Measurements from ENCODE around the gene ZNF789.

ZNF789 gene

GRCh38 chr7:99446096-99446495, 26.6 kb upstream of the ZNF789 start:
- Histone ChIP-seq H3K9me3 (ENCODE audit: control insufficient read depth in 2 of 2, low read length in 2 of 2) (no peaks in the 10 kb centered on the region), H3K4me1 (ENCODE audit: control insufficient read depth, insufficient read depth, low read length) (peaks cover 5% of the 10 kb centered on the region), H3K36me3 (ENCODE audit: control insufficient read depth in 2 of 2, insufficient read depth in 2 of 2, low read length in 2 of 2) (peaks cover 30 to 41% of the 10 kb centered on the region in 2 donors), H3K27ac (ENCODE audit: low read length) (no peak overlapping the region), H3K9ac (ENCODE audit: low read length in 2 of 2) (no peak overlapping the region), H3K4me3 (ENCODE audit: low read length in 2 of 2) (no peak overlapping the region), H3K27me3 (ENCODE audit: control insufficient read depth in 1 of 2, insufficient read depth in 2 of 2, low read length in 2 of 2) (no peaks in the 10 kb centered on the region)

GRCh38 chr7:99447943-99448342, 24.7 kb upstream of the ZNF789 start:
- Histone ChIP-seq H3K27ac (ENCODE audit: low read length) (no peak overlapping the region), H3K9me3 (ENCODE audit: control insufficient read depth in 2 of 2, low read length in 2 of 2) (no peaks in the 10 kb centered on the region), H3K4me3 (ENCODE audit: low read length in 2 of 2) (no peak overlapping the region), H3K4me1 (ENCODE audit: control insufficient read depth, insufficient read depth, low read length) (peaks cover 2% of the 10 kb centered on the region), H3K9ac (ENCODE audit: low read length in 2 of 2) (no peak overlapping the region), H3K27me3 (ENCODE audit: control insufficient read depth in 1 of 2, insufficient read depth in 2 of 2, low read length in 2 of 2) (no peaks in the 10 kb centered on the region), H3K36me3 (ENCODE audit: control insufficient read depth in 2 of 2, insufficient read depth in 2 of 2, low read length in 2 of 2) (peaks cover 30 to 48% of the 10 kb centered on the region in 2 donors)

GRCh38 chr7:99448855-99449254, 23.8 kb upstream of the ZNF789 start:
- H3K9me3 ChIP-seq (ENCODE audit: control insufficient read depth in 2 of 2, low read length in 2 of 2): no peaks in the 10 kb centered on the region
- no peak overlapping the region for H3K27ac ChIP-seq (ENCODE audit: low read length)
- peaks cover 29 to 56% of the 10 kb centered on the region in 2 donors for H3K36me3 ChIP-seq (ENCODE audit: control insufficient read depth in 2 of 2, insufficient read depth in 2 of 2, low read length in 2 of 2)
- no peak overlapping the region for H3K9ac ChIP-seq (ENCODE audit: low read length in 2 of 2)
- peaks cover 2% of the 10 kb centered on the region for H3K4me1 ChIP-seq (ENCODE audit: control insufficient read depth, insufficient read depth, low read length)
- H3K4me3 ChIP-seq (ENCODE audit: low read length in 2 of 2): no peak overlapping the region
- H3K27me3 ChIP-seq (ENCODE audit: control insufficient read depth in 1 of 2, insufficient read depth in 2 of 2, low read length in 2 of 2): no peaks in the 10 kb centered on the region

GRCh38 chr7:99449326-99449725, 23.4 kb upstream of the ZNF789 start:
- H3K27me3 ChIP-seq (ENCODE audit: control insufficient read depth in 1 of 2, insufficient read depth in 2 of 2, low read length in 2 of 2): no peaks in the 10 kb centered on the region
- H3K36me3 ChIP-seq (ENCODE audit: control insufficient read depth in 2 of 2, insufficient read depth in 2 of 2, low read length in 2 of 2): peaks cover 30 to 59% of the 10 kb centered on the region in 2 donors
- H3K9ac ChIP-seq (ENCODE audit: low read length in 2 of 2): no peak overlapping the region
- H3K4me1 ChIP-seq (ENCODE audit: control insufficient read depth, insufficient read depth, low read length): peaks cover 2% of the 10 kb centered on the region
- H3K4me3 ChIP-seq (ENCODE audit: low read length in 2 of 2): no peak overlapping the region
- no peak overlapping the region for H3K27ac ChIP-seq (ENCODE audit: low read length)
- no peaks in the 10 kb centered on the region for H3K9me3 ChIP-seq (ENCODE audit: control insufficient read depth in 2 of 2, low read length in 2 of 2)

- H3K27me3 ChIP-seq (ENCODE audit: control insufficient read depth in 1 of 2, insufficient read depth in 2 of 2, low read length in 2 of 2): no peaks in the 10 kb centered on the region
- no peaks in the 10 kb centered on the region for H3K9me3 ChIP-seq (ENCODE audit: control insufficient read depth in 2 of 2, low read length in 2 of 2)
- peaks cover 2% of the 10 kb centered on the region for H3K4me1 ChIP-seq (ENCODE audit: control insufficient read depth, insufficient read depth, low read length)
- peaks cover 41 to 64% of the 10 kb centered on the region in 2 donors for H3K36me3 ChIP-seq (ENCODE audit: control insufficient read depth in 2 of 2, insufficient read depth in 2 of 2, low read length in 2 of 2)
- no peak overlapping the region for H3K4me3 ChIP-seq (ENCODE audit: low read length in 2 of 2)
- H3K27ac ChIP-seq (ENCODE audit: low read length): no peak overlapping the region
- H3K9ac ChIP-seq (ENCODE audit: low read length in 2 of 2): no peak overlapping the region
Observed at GRCh38 chr7:99451936-99452335, 20.8 kb upstream of the ZNF789 start.

- Histone ChIP-seq H3K4me3 (ENCODE audit: low read length in 2 of 2) (no peak overlapping the region), H3K27ac (ENCODE audit: low read length) (no peak overlapping the region), H3K4me1 (ENCODE audit: control insufficient read depth, insufficient read depth, low read length) (peaks cover 2% of the 10 kb centered on the region), H3K27me3 (ENCODE audit: control insufficient read depth in 1 of 2, insufficient read depth in 2 of 2, low read length in 2 of 2) (no peaks in the 10 kb centered on the region), H3K9ac (ENCODE audit: low read length in 2 of 2) (no peak overlapping the region), H3K36me3 (ENCODE audit: control insufficient read depth in 2 of 2, insufficient read depth in 2 of 2, low read length in 2 of 2) (peaks cover 47 to 69% of the 10 kb centered on the region in 2 donors), H3K9me3 (ENCODE audit: control insufficient read depth in 2 of 2, low read length in 2 of 2) (no peaks in the 10 kb centered on the region)
Observed at GRCh38 chr7:99452541-99452940, 20.1 kb upstream of the ZNF789 start.

- Histone ChIP-seq H3K36me3 (ENCODE audit: control insufficient read depth in 2 of 2, insufficient read depth in 2 of 2, low read length in 2 of 2) (peaks cover 44 to 71% of the 10 kb centered on the region in 2 donors), H3K9me3 (ENCODE audit: control insufficient read depth in 2 of 2, low read length in 2 of 2) (no peaks in the 10 kb centered on the region), H3K4me1 (ENCODE audit: control insufficient read depth, insufficient read depth, low read length) (peaks cover 2% of the 10 kb centered on the region), H3K9ac (ENCODE audit: low read length in 2 of 2) (no peak overlapping the region), H3K27ac (ENCODE audit: low read length) (no peak overlapping the region), H3K4me3 (ENCODE audit: low read length in 2 of 2) (no peak overlapping the region), H3K27me3 (ENCODE audit: control insufficient read depth in 1 of 2, insufficient read depth in 2 of 2, low read length in 2 of 2) (no peaks in the 10 kb centered on the region)
Observed at GRCh38 chr7:99453105-99453504, 19.6 kb upstream of the ZNF789 start.

GRCh38 chr7:99455874-99456273, 16.8 kb upstream of the ZNF789 start:
- Histone ChIP-seq H3K36me3 (ENCODE audit: control insufficient read depth in 2 of 2, insufficient read depth in 2 of 2, low read length in 2 of 2) (peaks cover 52 to 76% of the 10 kb centered on the region in 2 donors), H3K9ac (ENCODE audit: low read length in 2 of 2) (no peak overlapping the region), H3K9me3 (ENCODE audit: control insufficient read depth in 2 of 2, low read length in 2 of 2) (no peaks in the 10 kb centered on the region), H3K4me3 (ENCODE audit: low read length in 2 of 2) (no peak overlapping the region), H3K4me1 (ENCODE audit: control insufficient read depth, insufficient read depth, low read length) (peaks cover 3% of the 10 kb centered on the region), H3K27me3 (ENCODE audit: control insufficient read depth in 1 of 2, insufficient read depth in 2 of 2, low read length in 2 of 2) (no peaks in the 10 kb centered on the region), H3K27ac (ENCODE audit: low read length) (no peak overlapping the region)

GRCh38 chr7:99456288-99456687, 16.4 kb upstream of the ZNF789 start:
- H3K4me1 ChIP-seq (ENCODE audit: control insufficient read depth, insufficient read depth, low read length): peaks cover 6% of the 10 kb centered on the region
- H3K4me3 ChIP-seq (ENCODE audit: low read length in 2 of 2): no peak overlapping the region
- no peaks in the 10 kb centered on the region for H3K9me3 ChIP-seq (ENCODE audit: control insufficient read depth in 2 of 2, low read length in 2 of 2)
- H3K27ac ChIP-seq (ENCODE audit: low read length): no peak overlapping the region
- no peak overlapping the region for H3K9ac ChIP-seq (ENCODE audit: low read length in 2 of 2)
- H3K27me3 ChIP-seq (ENCODE audit: control insufficient read depth in 1 of 2, insufficient read depth in 2 of 2, low read length in 2 of 2): no peaks in the 10 kb centered on the region
- peaks cover 50 to 75% of the 10 kb centered on the region in 2 donors for H3K36me3 ChIP-seq (ENCODE audit: control insufficient read depth in 2 of 2, insufficient read depth in 2 of 2, low read length in 2 of 2)

GRCh38 chr7:99457050-99457649, 15.5 kb upstream of the ZNF789 start:
- H3K27me3 ChIP-seq (ENCODE audit: control insufficient read depth in 1 of 2, insufficient read depth in 2 of 2, low read length in 2 of 2): no peaks in the 10 kb centered on the region
- H3K9ac ChIP-seq (ENCODE audit: low read length in 2 of 2): no peak overlapping the region
- peaks cover 6% of the 10 kb centered on the region for H3K4me1 ChIP-seq (ENCODE audit: control insufficient read depth, insufficient read depth, low read length)
- no peak overlapping the region for H3K4me3 ChIP-seq (ENCODE audit: low read length in 2 of 2)
- H3K36me3 ChIP-seq (ENCODE audit: control insufficient read depth in 2 of 2, insufficient read depth in 2 of 2, low read length in 2 of 2): peaks cover 50 to 72% of the 10 kb centered on the region in 2 donors
- no peaks in the 10 kb centered on the region for H3K9me3 ChIP-seq (ENCODE audit: control insufficient read depth in 2 of 2, low read length in 2 of 2)
- H3K27ac ChIP-seq (ENCODE audit: low read length): no peak overlapping the region

GRCh38 chr7:99457650-99458493, 14.8 kb upstream of the ZNF789 start:
- H3K4me3 ChIP-seq (ENCODE audit: low read length in 2 of 2): no peak overlapping the region
- H3K9ac ChIP-seq (ENCODE audit: low read length in 2 of 2): no peak overlapping the region
- no peaks in the 10 kb centered on the region for H3K9me3 ChIP-seq (ENCODE audit: control insufficient read depth in 2 of 2, low read length in 2 of 2)
- H3K36me3 ChIP-seq (ENCODE audit: control insufficient read depth in 2 of 2, insufficient read depth in 2 of 2, low read length in 2 of 2): peaks cover 50 to 71% of the 10 kb centered on the region in 2 donors
- H3K4me1 ChIP-seq (ENCODE audit: control insufficient read depth, insufficient read depth, low read length): peaks cover 6% of the 10 kb centered on the region
- H3K27ac ChIP-seq (ENCODE audit: low read length): no peak overlapping the region
- no peaks in the 10 kb centered on the region for H3K27me3 ChIP-seq (ENCODE audit: control insufficient read depth in 1 of 2, insufficient read depth in 2 of 2, low read length in 2 of 2)

Measured in stomach smooth muscle (tissue), 2 donors.